Epithelial cell of esophagus (primary cell): ENCODE results near the gene SFXN5.
"Not testable (repeated sequence)": the region's sequence is repeated elsewhere in the genome, so short reads cannot be mapped to it uniquely, and the experiment has no call there.

ENCODE experiments used
- DNase-seq: peaks from one replicate; pipeline ENCODE4 v3.0.0; 2010; ENCODE audit warnings: low read depth
- H3K4me3 ChIP-seq: 2 replicates; pipeline ENCODE4 v1.5.1; 2011; ENCODE audit warnings: mild to moderate bottlenecking, low read length, control low read depth
- CTCF ChIP-seq: IDR thresholded peaks from 2 replicates; pipeline ENCODE4 v1.5.1; 2011; ENCODE audit warnings: low read depth, mild to moderate bottlenecking, low read length, control low read depth, inconsistent platforms; ENCODE audit not compliant: insufficient read depth; ENCODE audit errors: missing control alignments

The SFXN5 gene

GRCh38 chr2:72914589-72915319, 156.8 kb downstream of the SFXN5 start:
- H3K4me3 ChIP-seq = no peak overlapping the region
- no peak for DNase-seq
- no peak for TF ChIP-seq CTCF

- H3K4me3 ChIP-seq = no peak overlapping the region
- no peak for TF ChIP-seq CTCF
- no peak for DNase-seq
Observed at GRCh38 chr2:72914206-72914559, 157.3 kb downstream of the SFXN5 start.

- no peak overlapping the region for H3K4me3 ChIP-seq
- TF ChIP-seq CTCF = peak; percentile 33
- DNase-seq = no peak
Observed at GRCh38 chr2:72913486-72914205, 157.9 kb downstream of the SFXN5 start.

GRCh38 chr2:72911256-72911655, 160.3 kb downstream of the SFXN5 start:
- H3K4me3 ChIP-seq = no peak overlapping the region
- DNase-seq = peak; percentile 75
- no peak for TF ChIP-seq CTCF

- no peak for TF ChIP-seq CTCF
- no peak for DNase-seq
- H3K4me3 ChIP-seq = no peak overlapping the region
Observed at GRCh38 chr2:72908741-72909140, 162.8 kb downstream of the SFXN5 start.

- not testable (repeated sequence) for H3K4me3 ChIP-seq, DNase-seq
Observed at GRCh38 chr2:72907369-72907768, 164.1 kb downstream of the SFXN5 start.

- DNase-seq = no peak
- no peak overlapping the region for H3K4me3 ChIP-seq
- no peak for TF ChIP-seq CTCF
Observed at GRCh38 chr2:72901426-72901825, 170.1 kb downstream of the SFXN5 start.
